PC-3 (cell line): ENCODE results near the gene HIPK2. TPM values are rescaled to one million over a fixed set of nuclear protein-coding genes. Genes with fewer than 3 reads are reported as not detected.

Experiments
- ATAC-seq: fragments of 200-7000 bp; cut with Tn5 transposase; 2 replicates; pipeline ENCODE4 v1.9.1; 2020; ENCODE audit warnings: mild to moderate bottlenecking, moderate library complexity
- BruUV-seq: library from RNA; stranded (reverse); fragments of 400-500 nt; replicated peaks from 2 replicates; lab custom pipeline; 2021; lab: Mats Ljungman, UMichigan
- CTCF ChIA-PET: fragments of 300-600 bp; sonication (Branson Sonifier 250); formaldehyde crosslinking; loops from one replicate; lab custom pipeline; 2022; ENCODE audit warnings: antibody characterized with exemption; lab: Charles Lee
- POLR2A ChIA-PET: fragments of 300-600 bp; sonication (Branson Sonifier 250); formaldehyde crosslinking; loops from one replicate; lab custom pipeline; 2022; ENCODE audit warnings: antibody characterized with exemption; ENCODE audit not compliant: unreplicated experiment; lab: Charles Lee
- DNase-seq: peaks from one replicate; pipeline ENCODE4 v3.0.0-alpha.2; 2015
- H2AFZ ChIP-seq: fragments of 300-600 bp; sonication (generic); 2 replicates; pipeline ENCODE4 v1.6.0; 2016; ENCODE audit warnings: antibody characterized with exemption, low read length
- H3F3A ChIP-seq: fragments of 300-600 bp; sonication (generic); one replicate; pipeline ENCODE4 v1.6.0; 2017; ENCODE audit warnings: antibody characterized with exemption, low read length, control low read depth, mild to moderate bottlenecking; ENCODE audit not compliant: unreplicated experiment
- H3K27ac ChIP-seq: fragments of 300-600 bp; sonication (generic); 2 replicates; pipeline ENCODE4 v1.5.1; 2016; ENCODE audit warnings: mild to moderate bottlenecking, low read length
- H3K27me3 ChIP-seq: fragments of 300-600 bp; sonication (generic); 2 replicates; pipeline ENCODE4 v1.6.1; 2016; ENCODE audit warnings: low read length, mixed read lengths
- H3K36me3 ChIP-seq: fragments of 300-600 bp; sonication (generic); 2 replicates; pipeline ENCODE4 v1.6.1; 2016; ENCODE audit warnings: low read depth, mixed run types, low read length, mixed read lengths
- H3K4me1 ChIP-seq: fragments of 300-600 bp; sonication (generic); 2 replicates; pipeline ENCODE4 v1.5.1; 2016; ENCODE audit warnings: low read length; ENCODE audit not compliant: insufficient read depth
- H3K4me2 ChIP-seq: fragments of 300-600 bp; sonication (generic); 2 replicates; pipeline ENCODE4 v1.6.0; 2016; ENCODE audit warnings: low read length
- H3K4me3 ChIP-seq: fragments of 300-600 bp; sonication (generic); 2 replicates; pipeline ENCODE4 v1.5.1; 2016; ENCODE audit warnings: mild to moderate bottlenecking, low read length, mixed read lengths
- H3K79me2 ChIP-seq: fragments of 300-600 bp; sonication (generic); 2 replicates; pipeline ENCODE4 v1.6.1; 2017; ENCODE audit warnings: low read length, mixed read lengths
- H3K9ac ChIP-seq: fragments of 300-600 bp; sonication (generic); 2 replicates; pipeline ENCODE4 v1.6.0; 2016; ENCODE audit warnings: mild to moderate bottlenecking, low read length
- H3K9me2 ChIP-seq: fragments of 300-600 bp; sonication (generic); replicated peaks from 2 replicates; pipeline ENCODE4 v1.6.1; 2016; ENCODE audit warnings: mixed run types, low read length, mixed read lengths
- H3K9me3 ChIP-seq: fragments of 300-600 bp; sonication (generic); 2 replicates; pipeline ENCODE4 v1.6.1; 2016; ENCODE audit warnings: low read length, mixed read lengths
- H4K20me1 ChIP-seq: fragments of 300-600 bp; sonication (generic); 2 replicates; pipeline ENCODE4 v1.6.1; 2016; ENCODE audit warnings: low read length, mixed read lengths
- CTCF ChIP-seq: fragments of 300-600 bp; sonication (generic); conservative IDR thresholded peaks from 2 replicates; pipeline ENCODE4 v1.5.1; 2017; ENCODE audit warnings: antibody characterized with exemption, low read depth, mild to moderate bottlenecking, low read length
- EZH2 ChIP-seq: fragments of 300-600 bp; sonication (generic); IDR thresholded peaks from one replicate; pipeline ENCODE4 v1.6.1; 2017; ENCODE audit warnings: antibody characterized with exemption, mild to moderate bottlenecking, low read length; ENCODE audit not compliant: unreplicated experiment
- EZH2phosphoT487 ChIP-seq: fragments of 300-600 bp; sonication (generic); IDR thresholded peaks from 2 replicates; pipeline ENCODE4 v1.6.1; 2018; ENCODE audit warnings: mild to moderate bottlenecking, antibody characterized with exemption, low read length, borderline replicate concordance
- intact Hi-C: fragments of 100-400 bp; cut with micrococcal nuclease; formaldehyde crosslinking; loops from 2 replicates; pipeline ENCODE4 v1.9.0; 2023
- total RNA-seq: library from RNA; depleted of rRNA; stranded (reverse); fragments of >200 nt; gene quantifications from 2 replicates; pipeline ENCODE4 v1.2.3, GENCODE V29; 2014

HIPK2 gene
- total RNA-seq, 1 experiment from 2014 or later, result 38.1 TPM

- Histone ChIP-seq H3K27ac (no peak overlapping the region), H3K9ac (no peak overlapping the region), H2AFZ (no peak overlapping the region), H3F3A (no peaks in the 10 kb centered on the region), H3K9me3 (no peaks in the 10 kb centered on the region), H3K4me3 (no peak overlapping the region), H3K9me2 (no peaks in the 10 kb centered on the region), H3K4me2 (no peak overlapping the region), H3K4me1 (no peaks in the 10 kb centered on the region), H4K20me1 (peaks cover 9% of the 10 kb centered on the region), H3K79me2 (peaks cover 98% of the 10 kb centered on the region), H3K36me3 (peaks cover 44% of the 10 kb centered on the region), H3K27me3 (no peaks in the 10 kb centered on the region)
- ChIA-PET CTCF (no interaction called here), POLR2A (no interaction called here)
- intact Hi-C loops, result no loop called here
- no peak for DNase-seq
- BruUV-seq, result no TSS peak
- no peak for ATAC-seq
- no peak for TF ChIP-seq EZH2
- no peak for TF ChIP-seq CTCF
- TF ChIP-seq EZH2phosphoT487, result no peak
Measured at GRCh38 chr7:139701908-139702307, 75.9 kb downstream of the HIPK2 start.

- ChIA-PET POLR2A (no interaction called here), CTCF (no interaction called here)
- Histone ChIP-seq H3K36me3 (peaks cover 46% of the 10 kb centered on the region), H3K9ac (no peak overlapping the region), H4K20me1 (peaks cover 9% of the 10 kb centered on the region), H3K9me2 (no peaks in the 10 kb centered on the region), H3K4me2 (no peak overlapping the region), H3K9me3 (no peaks in the 10 kb centered on the region), H2AFZ (no peak overlapping the region), H3K4me3 (no peak overlapping the region), H3F3A (no peaks in the 10 kb centered on the region), H3K79me2 (peaks cover 98% of the 10 kb centered on the region), H3K27me3 (no peaks in the 10 kb centered on the region), H3K4me1 (no peaks in the 10 kb centered on the region; the same call in 1 of the 2 replicates), H3K27ac (no peak overlapping the region)
- DNase-seq (no peak), ATAC-seq (no peak)
- no peak for TF ChIP-seq EZH2
- TF ChIP-seq CTCF, result no peak
- no peak for TF ChIP-seq EZH2phosphoT487
- no TSS peak for BruUV-seq
- intact Hi-C loops, result no loop called here
Measured at GRCh38 chr7:139700505-139701235, 77.1 kb downstream of the HIPK2 start.
